ENCODE measurements around the gene ADAMTSL2.

The ADAMTSL2 gene

DNA sequence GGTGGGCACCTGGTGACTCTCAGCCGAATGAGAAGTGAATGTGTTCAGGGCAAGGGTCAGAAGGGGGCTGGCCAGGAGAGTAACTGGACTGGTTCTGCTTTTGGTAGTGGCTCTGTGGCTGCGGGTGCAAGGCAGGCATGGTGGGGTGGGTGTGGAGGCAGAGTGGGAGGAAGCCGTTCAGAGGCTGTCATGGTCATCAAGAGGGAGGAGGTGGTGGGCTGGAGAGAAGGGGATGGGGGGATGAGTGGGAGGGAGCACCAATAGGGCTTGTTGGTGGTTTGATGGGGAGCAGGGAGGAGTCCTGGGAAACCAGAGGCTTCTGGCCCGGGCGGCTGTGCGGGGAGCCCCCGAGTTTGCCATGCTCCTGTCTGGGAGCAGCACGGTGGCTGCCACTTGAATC is 61.4 kb downstream of the ADAMTSL2 start:
- TF ChIP-seq, protein P1, sequence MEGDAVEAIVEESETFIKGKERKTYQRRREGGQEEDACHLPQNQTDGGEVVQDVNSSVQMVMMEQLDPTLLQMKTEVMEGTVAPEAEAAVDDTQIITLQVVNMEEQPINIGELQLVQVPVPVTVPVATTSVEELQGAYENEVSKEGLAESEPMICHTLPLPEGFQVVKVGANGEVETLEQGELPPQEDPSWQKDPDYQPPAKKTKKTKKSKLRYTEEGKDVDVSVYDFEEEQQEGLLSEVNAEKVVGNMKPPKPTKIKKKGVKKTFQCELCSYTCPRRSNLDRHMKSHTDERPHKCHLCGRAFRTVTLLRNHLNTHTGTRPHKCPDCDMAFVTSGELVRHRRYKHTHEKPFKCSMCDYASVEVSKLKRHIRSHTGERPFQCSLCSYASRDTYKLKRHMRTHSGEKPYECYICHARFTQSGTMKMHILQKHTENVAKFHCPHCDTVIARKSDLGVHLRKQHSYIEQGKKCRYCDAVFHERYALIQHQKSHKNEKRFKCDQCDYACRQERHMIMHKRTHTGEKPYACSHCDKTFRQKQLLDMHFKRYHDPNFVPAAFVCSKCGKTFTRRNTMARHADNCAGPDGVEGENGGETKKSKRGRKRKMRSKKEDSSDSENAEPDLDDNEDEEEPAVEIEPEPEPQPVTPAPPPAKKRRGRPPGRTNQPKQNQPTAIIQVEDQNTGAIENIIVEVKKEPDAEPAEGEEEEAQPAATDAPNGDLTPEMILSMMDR (IDR thresholded peaks at IDR 0.05; ENCODE audit: extremely low read depth, insufficient read depth, missing control alignments) = no peak
- in situ Hi-C loops (cut with MboI; ENCODE audit: low pct_unique_long_range_greater_than_20kb, low sequenced_read_pairs, unreplicated experiment) = no loop called here

DNA sequence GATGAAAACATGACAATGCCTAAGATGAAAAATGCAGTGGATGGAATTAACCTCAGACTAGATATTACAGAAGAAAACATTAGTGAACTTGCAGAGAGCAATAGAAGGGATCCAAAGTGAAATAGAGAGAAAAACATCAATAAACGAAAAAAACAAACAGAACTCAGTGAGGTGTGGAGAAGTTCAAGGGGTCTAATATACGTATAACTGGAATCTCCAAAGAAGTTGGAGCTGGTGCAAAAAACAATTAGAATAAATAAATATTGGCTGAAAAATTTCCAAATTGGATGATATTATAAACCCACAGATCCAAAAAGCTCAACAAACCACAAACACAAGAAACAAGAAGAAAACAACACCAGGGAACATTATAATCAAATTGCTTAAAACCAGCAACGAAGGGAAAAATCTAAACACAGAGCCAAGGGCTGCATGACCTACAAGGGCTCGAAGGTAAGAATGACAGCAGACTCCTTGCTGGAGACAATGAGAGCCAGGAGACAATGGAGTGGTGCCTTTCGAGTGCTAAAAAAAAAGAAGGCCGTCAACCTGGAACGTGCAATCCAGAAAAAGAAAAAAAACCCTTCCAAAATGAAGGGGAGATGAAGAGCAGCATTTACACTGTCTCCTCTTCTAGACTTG is 62.9 kb downstream of the ADAMTSL2 start:
- TF ChIP-seq, protein P1 (IDR thresholded peaks at IDR 0.05; ENCODE audit: extremely low read depth, insufficient read depth, missing control alignments) = no peak
- no peak for DNase-seq (ENCODE audit: low spot score)
- in situ Hi-C loops (cut with MboI; ENCODE audit: low pct_unique_long_range_greater_than_20kb, low sequenced_read_pairs, unreplicated experiment) = no loop called here

More for the DNA sequence above, 61.4 kb downstream of the ADAMTSL2 start:
- DNase-seq (ENCODE audit: low spot score) = no peak

DNA sequence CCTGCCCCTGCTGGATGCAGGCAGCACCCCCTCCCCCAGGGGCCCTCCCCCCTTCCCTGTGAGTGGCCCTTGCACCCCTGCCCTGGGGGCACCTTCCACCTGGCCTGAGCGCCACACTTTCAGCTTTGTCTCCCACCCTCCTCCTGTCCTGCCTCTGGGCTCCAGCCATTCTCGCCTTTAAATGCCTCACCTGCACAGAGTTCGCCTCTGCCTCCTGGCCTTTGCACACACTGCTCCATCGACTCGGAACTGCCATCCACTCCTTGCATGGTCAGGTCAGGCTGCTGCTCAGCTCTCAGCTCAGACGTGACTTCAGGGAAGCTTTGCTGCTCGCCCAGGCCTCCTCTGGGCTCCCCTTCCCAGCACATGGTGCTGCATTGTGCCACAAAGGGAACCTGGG is 64.5 kb downstream of the ADAMTSL2 start:
- in situ Hi-C loops (cut with MboI; ENCODE audit: low pct_unique_long_range_greater_than_20kb, low sequenced_read_pairs, unreplicated experiment) = no loop called here
- DNase-seq (ENCODE audit: low spot score) = no peak
- TF ChIP-seq, protein P1 (IDR thresholded peaks at IDR 0.05; ENCODE audit: extremely low read depth, insufficient read depth, missing control alignments) = no peak

DNA sequence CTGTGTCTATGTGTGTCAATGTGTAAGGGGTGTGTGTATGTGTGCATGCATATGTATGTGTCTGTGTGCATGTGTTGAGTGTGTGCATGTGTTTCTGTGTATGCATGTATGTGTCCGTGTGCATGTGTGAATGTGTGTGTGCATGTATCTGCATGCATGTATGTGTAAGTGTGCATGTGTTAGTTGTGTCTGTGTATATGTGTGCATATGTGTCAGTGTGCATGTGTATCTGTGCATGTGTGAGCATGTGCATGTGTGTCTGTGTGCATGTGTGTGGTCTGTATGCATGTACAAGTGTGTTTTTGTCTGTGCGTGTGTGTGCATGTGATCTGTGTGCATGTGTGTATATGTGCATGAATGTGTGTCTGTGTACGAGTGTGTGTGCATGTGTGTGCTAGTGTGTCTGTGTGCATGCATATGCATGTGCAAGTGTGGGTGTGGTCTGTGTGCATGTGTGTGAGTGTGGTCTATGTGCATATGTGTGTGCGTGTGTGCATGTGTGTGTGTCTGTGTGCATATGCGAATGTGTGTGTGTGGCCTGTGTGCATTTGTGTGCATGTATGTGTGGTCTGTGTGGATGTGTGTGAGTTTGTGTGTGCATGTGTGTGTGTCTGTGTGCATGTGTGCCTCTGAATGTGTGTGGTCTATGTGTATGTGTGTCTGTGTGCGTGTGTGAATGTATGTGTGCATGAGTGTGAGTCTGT is 65.1 kb downstream of the ADAMTSL2 start:
- DNase-seq (ENCODE audit: low spot score) = no peak
- TF ChIP-seq, protein P1 (IDR thresholded peaks at IDR 0.05; ENCODE audit: extremely low read depth, insufficient read depth, missing control alignments) = no peak
- in situ Hi-C loops (cut with MboI; ENCODE audit: low pct_unique_long_range_greater_than_20kb, low sequenced_read_pairs, unreplicated experiment) = no loop called here

DNA sequence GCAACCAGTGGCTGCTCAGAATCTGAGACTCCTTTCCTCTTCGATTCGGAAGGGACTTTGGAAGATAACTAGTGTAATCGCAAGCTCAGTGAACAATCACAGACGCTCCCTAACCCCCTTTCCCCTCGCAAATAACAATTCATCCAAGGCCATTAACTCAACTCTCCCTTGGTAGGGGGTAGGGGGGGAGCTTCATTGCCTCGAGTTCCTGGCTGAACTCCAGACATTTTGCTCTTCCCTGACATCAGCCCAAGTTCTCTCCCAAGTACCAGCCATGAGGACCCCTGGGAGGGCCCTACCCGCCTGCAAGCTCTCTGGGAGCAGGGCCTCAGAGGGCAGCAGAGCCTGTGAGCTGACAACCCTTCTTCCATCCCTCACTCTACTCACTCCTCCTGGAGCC is 66.2 kb downstream of the ADAMTSL2 start:
- in situ Hi-C loops (cut with MboI; ENCODE audit: low pct_unique_long_range_greater_than_20kb, low sequenced_read_pairs, unreplicated experiment) = no loop called here
- no peak for DNase-seq (ENCODE audit: low spot score)
- TF ChIP-seq, protein P1 (IDR thresholded peaks at IDR 0.05; ENCODE audit: extremely low read depth, insufficient read depth, missing control alignments) = no peak

DNA sequence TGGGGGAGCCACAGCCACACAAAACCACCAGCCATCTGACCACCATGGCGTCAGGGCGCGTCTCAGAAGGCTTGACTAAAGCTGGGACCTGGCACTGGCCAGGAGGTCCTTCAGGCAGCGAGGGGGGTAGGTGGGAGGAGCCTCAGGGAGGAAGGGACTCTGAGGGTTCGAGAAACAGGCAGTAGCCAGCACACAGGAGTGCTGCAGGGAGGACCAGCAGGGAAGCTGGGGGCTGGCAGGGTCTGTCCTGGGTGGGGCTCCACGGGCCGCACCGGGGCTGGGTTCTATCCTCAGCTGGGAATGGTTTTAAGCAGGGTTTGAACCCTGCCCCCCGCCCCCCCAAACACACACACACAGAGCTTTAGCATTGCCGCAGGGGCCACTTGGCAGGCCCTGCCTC is 67.2 kb downstream of the ADAMTSL2 start:
- in situ Hi-C loops (cut with MboI; ENCODE audit: low pct_unique_long_range_greater_than_20kb, low sequenced_read_pairs, unreplicated experiment) = no loop called here
- no peak for DNase-seq (ENCODE audit: low spot score)
- TF ChIP-seq, protein P1 (IDR thresholded peaks at IDR 0.05; ENCODE audit: extremely low read depth, insufficient read depth, missing control alignments) = no peak
